Smooth muscle cell (in vitro differentiated cells): Measurements from ENCODE around the gene PACSIN1. TPM values are rescaled to one million over a fixed set of nuclear protein-coding genes. Genes with fewer than 3 reads are reported as not detected.

Experiments
- DNase-seq: peaks from one replicate; lab custom pipeline; 2025; ENCODE audit not compliant: unreplicated experiment; lab: John Stamatoyannopoulos, UW
- H2AFZ ChIP-seq: fragments of 200-600 bp; sonication (generic); 2 replicates; pipeline ENCODE4 v1.6.0; 2016; ENCODE audit warnings: antibody characterized with exemption, low read depth, mild to moderate bottlenecking
- H3F3A ChIP-seq: fragments of 200-600 bp; sonication (generic); 2 replicates; pipeline ENCODE4 v1.6.0; 2017; ENCODE audit warnings: antibody characterized with exemption, low read depth
- H3K27ac ChIP-seq: fragments of 200-600 bp; sonication (generic); 2 replicates; pipeline ENCODE4 v1.5.1; 2016; ENCODE audit warnings: low read depth, mild to moderate bottlenecking
- H3K27me3 ChIP-seq: fragments of 200-600 bp; sonication (generic); 2 replicates; pipeline ENCODE4 v1.6.1; 2016; ENCODE audit warnings: low read depth, mild to moderate bottlenecking
- H3K36me3 ChIP-seq: fragments of 200-600 bp; sonication (generic); 2 replicates; pipeline ENCODE4 v1.5.1; 2016; ENCODE audit warnings: low read depth
- H3K4me1 ChIP-seq: fragments of 200-600 bp; sonication (generic); 2 replicates; pipeline ENCODE4 v1.5.1; 2016; ENCODE audit warnings: low read depth
- H3K4me2 ChIP-seq: fragments of 200-600 bp; sonication (generic); 2 replicates; pipeline ENCODE4 v1.6.0; 2016; ENCODE audit warnings: mild to moderate bottlenecking
- H3K4me3 ChIP-seq: fragments of 200-600 bp; sonication (generic); 2 replicates; pipeline ENCODE4 v1.5.1; 2016; ENCODE audit warnings: mild to moderate bottlenecking
- H3K79me2 ChIP-seq: fragments of 200-600 bp; sonication (generic); 2 replicates; pipeline ENCODE4 v1.6.0; 2016; ENCODE audit warnings: low read depth, mild to moderate bottlenecking
- H3K9ac ChIP-seq: fragments of 200-600 bp; sonication (generic); 2 replicates; pipeline ENCODE4 v1.6.0; 2016; ENCODE audit warnings: low read depth
- H3K9me3 ChIP-seq: fragments of 200-600 bp; sonication (generic); replicated peaks from 2 replicates; pipeline ENCODE4 v1.5.1; 2016; ENCODE audit warnings: low read depth
- H4K20me1 ChIP-seq: fragments of 200-600 bp; sonication (generic); 2 replicates; pipeline ENCODE4 v1.6.0; 2016; ENCODE audit warnings: low read depth
- CTCF ChIP-seq: fragments of 200-600 bp; sonication (generic); IDR thresholded peaks from 2 replicates; pipeline ENCODE4 v1.5.1; 2017; ENCODE audit warnings: borderline replicate concordance, mild to moderate bottlenecking, antibody characterized with exemption; ENCODE audit not compliant: insufficient read depth, poor library complexity, severe bottlenecking
- WGBS: methylation state at CpG from one replicate; pipeline ENCODE4 v1.1.7; 2016; ENCODE audit warnings: low lambda C conversion rate; 5-methylcytosine and 5-hydroxymethylcytosine counted together
- polyA plus RNA-seq: library from polyadenylated mRNA; unstranded; fragments of >200 nt; fragmentation: Nextera tagmentation; extraction: Ambion mirVana; gene quantifications from 2 replicates; pipeline ENCODE4 v1.2.1, GENCODE V29; 2016
- total RNA-seq: library from RNA; depleted of rRNA; stranded (reverse); fragments of >200 nt; gene quantifications from 2 replicates; pipeline ENCODE4 v1.2.3, GENCODE V29; 2014

The PACSIN1 gene
- total and polyA plus RNA-seq, 2 experiments from 2014 or later, result not detected

DNA sequence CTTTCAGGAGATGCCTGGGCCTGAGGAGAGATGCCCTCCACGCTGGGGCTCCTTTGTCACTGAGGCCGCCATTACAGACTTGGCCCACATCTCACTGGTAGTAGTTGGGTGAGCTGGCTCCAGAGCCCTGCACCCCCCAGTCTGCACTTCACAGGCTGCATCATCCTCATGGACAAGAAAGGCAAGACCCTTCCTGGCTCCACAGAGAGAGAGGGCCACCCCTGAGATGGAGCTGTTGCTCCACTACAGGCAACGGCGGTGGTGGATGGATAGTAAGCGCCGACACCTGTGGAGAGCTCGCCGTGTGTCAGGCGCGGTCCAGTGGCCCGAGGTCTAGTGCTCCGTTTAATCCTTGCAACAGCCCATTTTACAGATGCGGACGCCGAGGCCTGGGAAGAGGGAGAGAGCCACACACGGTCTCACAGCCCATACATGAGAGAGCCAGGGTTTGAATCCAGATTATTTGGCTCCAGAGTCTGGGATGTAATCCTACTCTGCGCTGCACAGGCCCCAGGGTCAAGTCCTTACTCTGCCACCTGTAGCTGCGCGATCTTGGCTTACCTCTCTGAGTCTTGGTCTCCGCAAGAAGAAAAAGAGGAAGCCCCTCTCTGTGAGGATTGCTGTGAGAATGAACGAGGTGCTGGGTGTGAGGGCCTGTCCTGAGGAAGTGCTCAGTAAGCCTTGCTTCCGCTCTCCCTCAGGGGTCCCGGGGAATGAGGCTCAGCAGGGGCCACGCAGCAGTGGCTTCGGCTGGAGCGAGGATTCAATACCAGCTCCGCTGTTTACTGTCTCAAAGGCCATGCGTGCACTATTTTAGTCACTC is 55.8 kb downstream of the PACSIN1 start:
- 96% methylated on average over 28 of the region's 28 CpGs for WGBS
- Histone ChIP-seq H3K36me3 (no peaks in the 10 kb centered on the region), H2AFZ (no peak overlapping the region), H3K9ac (no peak overlapping the region), H3K9me3 (no peaks in the 10 kb centered on the region), H3K4me1 (peaks cover 3% of the 10 kb centered on the region), H3K4me2 (no peak overlapping the region), H3K27ac (no peak overlapping the region), H3K27me3 (no peaks in the 10 kb centered on the region), H3K79me2 (no peaks in the 10 kb centered on the region), H4K20me1 (no peaks in the 10 kb centered on the region), H3F3A (no peaks in the 10 kb centered on the region), H3K4me3 (no peak overlapping the region)
- TF ChIP-seq CTCF, result no peak
- DNase-seq, result no peak

DNA sequence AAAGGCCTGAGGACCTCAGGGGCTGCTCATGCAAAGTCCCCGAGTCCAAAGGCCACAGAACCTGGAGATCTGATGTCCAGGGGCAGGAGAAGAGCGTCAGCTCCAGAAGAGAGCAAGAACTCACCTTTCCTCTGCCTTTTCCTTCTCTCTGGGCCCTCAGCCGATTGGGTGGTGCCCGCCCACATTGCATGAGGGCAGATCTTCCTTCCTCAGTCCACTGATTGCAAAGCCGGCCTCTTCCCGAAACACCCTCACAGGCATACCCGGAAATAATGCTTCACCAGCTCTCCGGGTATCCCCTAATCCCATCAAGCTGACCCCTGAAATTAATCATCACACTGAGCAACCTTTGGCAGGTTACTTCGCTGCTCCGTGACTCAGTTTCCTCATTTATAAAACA is 56.9 kb downstream of the PACSIN1 start:
- Histone ChIP-seq H2AFZ (no peak overlapping the region), H4K20me1 (no peaks in the 10 kb centered on the region), H3K9me3 (no peaks in the 10 kb centered on the region), H3K36me3 (no peaks in the 10 kb centered on the region), H3K4me1 (peaks cover 6% of the 10 kb centered on the region), H3F3A (no peaks in the 10 kb centered on the region), H3K9ac (no peak overlapping the region), H3K79me2 (no peaks in the 10 kb centered on the region), H3K4me2 (no peak overlapping the region), H3K4me3 (no peak overlapping the region), H3K27me3 (no peaks in the 10 kb centered on the region), H3K27ac (no peak overlapping the region)
- 86% methylated on average over 10 of the region's 10 CpGs for WGBS
- TF ChIP-seq CTCF, result no peak
- no peak for DNase-seq

DNA sequence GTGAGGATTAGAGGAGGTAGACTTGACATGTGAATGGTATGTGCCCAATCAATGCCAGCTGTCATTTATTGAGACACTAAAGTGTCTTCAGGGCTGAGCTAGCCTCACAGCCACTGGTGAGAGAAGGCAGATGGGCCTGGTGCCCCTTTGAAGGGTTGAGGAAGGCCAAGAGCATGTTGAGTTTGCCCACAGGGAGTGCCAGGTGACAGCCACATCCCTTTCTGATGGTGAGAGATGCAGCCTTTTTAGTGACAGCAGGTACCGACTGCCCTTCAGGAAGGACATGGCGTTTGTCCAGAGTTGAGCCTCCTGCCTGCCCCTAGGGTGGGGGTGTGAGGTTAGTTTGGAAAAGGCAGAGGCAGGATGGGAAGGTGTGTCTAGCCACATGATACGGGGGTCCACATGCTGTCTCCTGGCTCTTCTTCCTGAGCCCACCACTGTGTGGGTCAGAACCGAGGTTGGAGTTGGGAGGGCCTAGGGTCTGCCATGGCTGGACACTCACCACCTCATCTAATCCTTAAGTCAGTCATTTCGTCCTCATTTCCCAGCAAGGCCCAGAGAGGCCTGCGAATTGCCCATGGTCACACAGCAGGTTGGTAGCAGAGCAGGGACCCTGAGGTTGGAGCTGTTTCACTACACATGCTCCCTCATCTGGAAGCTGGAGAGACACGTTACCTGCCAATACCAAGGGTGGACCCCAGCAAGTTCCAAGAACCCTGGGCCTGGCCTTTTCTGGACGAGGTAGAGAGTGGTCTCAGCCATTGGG is 57.7 kb downstream of the PACSIN1 start:
- DNase-seq, result no peak
- no peaks in the 10 kb centered on the region for H4K20me1 ChIP-seq
- no peaks in the 10 kb centered on the region for H3K27me3 ChIP-seq
- no peaks in the 10 kb centered on the region for H3K36me3 ChIP-seq
- no peak for TF ChIP-seq CTCF
- no peaks in the 10 kb centered on the region for H3K79me2 ChIP-seq
- no peak overlapping the region for H3K4me2 ChIP-seq
- no peaks in the 10 kb centered on the region for H3F3A ChIP-seq
- peaks cover 6% of the 10 kb centered on the region for H3K4me1 ChIP-seq
- WGBS, result 83% methylated on average over 8 of the region's 8 CpGs
- no peak overlapping the region for H2AFZ ChIP-seq
- no peaks in the 10 kb centered on the region for H3K9me3 ChIP-seq
- no peak overlapping the region for H3K27ac ChIP-seq
- no peak overlapping the region for H3K9ac ChIP-seq
- no peak overlapping the region for H3K4me3 ChIP-seq
